ENCODE measurements around the gene NT5M. TPM values are rescaled to one million over a fixed set of nuclear protein-coding genes. Genes with fewer than 3 reads are reported as not detected.

NT5M gene
- total RNA-seq = 0.14 and 2.1 TPM in 2 replicates

DNA sequence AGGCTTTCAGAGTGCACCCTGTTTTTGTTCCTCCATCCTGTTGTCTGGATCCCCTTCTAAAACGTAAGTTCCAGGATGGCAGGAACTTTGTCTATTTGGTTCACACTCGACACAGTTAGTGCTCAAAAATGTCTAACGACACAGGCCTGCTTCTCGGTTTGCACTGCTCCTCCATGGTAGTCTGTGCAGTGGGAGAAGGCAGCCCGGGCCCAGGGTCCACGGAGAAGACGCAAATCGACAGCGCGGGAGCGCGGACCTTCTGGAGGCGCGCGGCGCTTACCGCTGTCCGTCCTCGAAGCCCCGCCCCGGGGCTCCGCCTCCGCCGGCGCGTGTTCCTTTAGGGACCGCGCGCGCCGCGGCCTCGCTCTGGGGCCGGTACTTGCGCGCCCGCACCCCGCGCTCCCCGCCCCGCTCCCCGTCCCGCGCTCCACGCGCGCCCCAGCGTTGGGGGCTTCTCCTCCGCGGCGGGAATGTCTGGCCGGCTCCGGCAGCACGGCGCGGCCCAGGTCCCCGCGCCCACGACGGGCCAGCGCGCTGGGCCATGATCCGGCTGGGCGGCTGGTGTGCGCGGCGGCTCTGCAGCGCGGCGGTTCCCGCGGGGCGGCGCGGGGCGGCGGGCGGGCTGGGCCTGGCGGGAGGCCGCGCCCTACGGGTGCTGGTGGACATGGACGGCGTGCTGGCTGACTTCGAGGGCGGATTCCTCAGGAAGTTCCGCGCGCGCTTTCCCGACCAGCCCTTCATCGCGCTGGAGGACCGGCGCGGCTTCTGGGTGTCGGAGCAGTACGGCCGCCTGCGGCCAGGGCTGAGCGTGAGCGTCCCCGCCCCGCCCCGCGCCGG lies at the start of gene NT5M:
TSS of gene NT5M (plus strand) at position 364 of the 837 bp plus-strand sequence. CDS start at position 542, 178 bp downstream.

GRCh38 chr17:17280613-17281549 lies 22.3 kb upstream of the NT5M start, which contains the start of gene COPS3:
TSS of gene COPS3 (minus strand) at chr17:17281246. CDS start at chr17:17281186, 60 bp downstream.

Other genes starting within 250 kb of the NT5M start
- 0.88 and 2.8 TPM in 2 replicates for gene PLD6, start 97.0 kb upstream of the NT5M start, total RNA-seq
- 9.1 and 13.5 TPM in 2 replicates for gene FLCN, start 66.2 kb upstream of the NT5M start, total RNA-seq
- 86.4 and 91.1 TPM in 2 replicates for gene COPS3, start 22.1 kb upstream of the NT5M start, total RNA-seq
- 7.6 and 12.8 TPM in 2 replicates for gene MED9, start 173.6 kb downstream of the NT5M start, total RNA-seq
- gene RASD1, start 193.0 kb downstream of the NT5M start, total RNA-seq = 0.42 and 0.85 TPM in 2 replicates

All from airway epithelial cell (primary cell).